ENCODE data around the gene RNF43. TPM values are rescaled to one million over a fixed set of nuclear protein-coding genes. Genes with fewer than 3 reads are reported as not detected.

The RNF43 gene
- total RNA-seq, 1 experiment from 2014 or later, result not detected

Other genes starting within 250 kb of the RNF43 start
- gene EPX, start 224.8 kb downstream of the RNF43 start, total RNA-seq (2014; rRNA removed; shearing (Covaris generic)), result not detected in 2 replicates
- 10.3 and 16.1 TPM in 2 replicates for gene MKS1, start 198.3 kb downstream of the RNF43 start, total RNA-seq (2014; rRNA removed; shearing (Covaris generic))
- not detected in 2 replicates for gene LPO, start 178.9 kb downstream of the RNF43 start, total RNA-seq (2014; rRNA removed; shearing (Covaris generic))
- gene MPO, start 136.6 kb downstream of the RNF43 start, total RNA-seq (2014; rRNA removed; shearing (Covaris generic)), result not detected in 2 replicates
- not detected in 2 replicates for gene TSPOAP1, start 88.7 kb downstream of the RNF43 start, total RNA-seq (2014; rRNA removed; shearing (Covaris generic))
- 76.1 and 161 TPM in 2 replicates for gene SUPT4H1, start 65.3 kb downstream of the RNF43 start, total RNA-seq (2014; rRNA removed; shearing (Covaris generic))
- gene HSF5, start 70.9 kb upstream of the RNF43 start, total RNA-seq (2014; rRNA removed; shearing (Covaris generic)), result not detected in 2 replicates
- 46.3 and 49.7 TPM in 2 replicates for gene MTMR4, start 97.1 kb upstream of the RNF43 start, total RNA-seq (2014; rRNA removed; shearing (Covaris generic))

Measured in A172 (cell line).